ENCODE results near the gene LYZL2. TPM values are rescaled to one million over a fixed set of nuclear protein-coding genes. Genes with fewer than 3 reads are reported as not detected.
A peak's percentile ranks its signal among the peaks of the same experiment; 100 is the strongest.
"Not testable (repeated sequence)": the region's sequence is repeated elsewhere in the genome, so short reads cannot be mapped to it uniquely, and the experiment has no call there.

LYZL2 gene
- total RNA-seq, 1 donor from 2014 or later, result not detected

GRCh38 chr10:30594077-30594476, 35.5 kb downstream of the LYZL2 start:
- no peak for DNase-seq (ENCODE audit: low spot score)

- not testable (repeated sequence) for DNase-seq (ENCODE audit: low spot score)
Observed at GRCh38 chr10:30592770-30593169, 36.8 kb downstream of the LYZL2 start.

- DNase-seq (ENCODE audit: low spot score), result peak; percentile 45
Observed at GRCh38 chr10:30591249-30591670, 38.3 kb downstream of the LYZL2 start.

- DNase-seq (ENCODE audit: low spot score), result no peak
Observed at GRCh38 chr10:30589441-30589840, 40.1 kb downstream of the LYZL2 start.

GRCh38 chr10:30587522-30588031, 42.0 kb downstream of the LYZL2 start:
- peak; percentile 39 for DNase-seq (ENCODE audit: low spot score)

- DNase-seq (ENCODE audit: low spot score), result no peak
Observed at GRCh38 chr10:30586828-30587227, 42.7 kb downstream of the LYZL2 start.

GRCh38 chr10:30583778-30584415, 45.7 kb downstream of the LYZL2 start:
- DNase-seq (ENCODE audit: low spot score), result peak; percentile 88

- DNase-seq (ENCODE audit: low spot score), result peak; percentile 20
Observed at GRCh38 chr10:30581779-30582380, 47.7 kb downstream of the LYZL2 start.

- no peak for DNase-seq (ENCODE audit: low spot score)
Observed at GRCh38 chr10:30580676-30581075, 48.9 kb downstream of the LYZL2 start.

- DNase-seq (ENCODE audit: low spot score), result no peak
Observed at GRCh38 chr10:30580241-30580640, 49.3 kb downstream of the LYZL2 start.

GRCh38 chr10:30579574-30579973, 50.0 kb downstream of the LYZL2 start:
- DNase-seq (ENCODE audit: low spot score), result no peak

GRCh38 chr10:30577048-30577447, 52.5 kb downstream of the LYZL2 start:
- DNase-seq (ENCODE audit: low spot score), result no peak

GRCh38 chr10:30576641-30577040, 52.9 kb downstream of the LYZL2 start:
- DNase-seq (ENCODE audit: low spot score), result no peak

- DNase-seq (ENCODE audit: low spot score), result no peak
Observed at GRCh38 chr10:30574432-30574796, 55.1 kb downstream of the LYZL2 start.

- DNase-seq (ENCODE audit: low spot score), result no peak
Observed at GRCh38 chr10:30573721-30574431, 55.7 kb downstream of the LYZL2 start.

- DNase-seq (ENCODE audit: low spot score), result no peak
Observed at GRCh38 chr10:30565449-30565848, 64.1 kb downstream of the LYZL2 start.

- no peak for DNase-seq (ENCODE audit: low spot score)
Observed at GRCh38 chr10:30562787-30563186, 66.8 kb downstream of the LYZL2 start.

Other genes starting within 250 kb of the LYZL2 start
- 17.5 TPM for gene MAP3K8, start 195.6 kb downstream of the LYZL2 start, total RNA-seq

All from mucosa of gallbladder (tissue), 1 donor.